GM18498 (cell line): ENCODE data around the gene CLASRP.

ENCODE experiments used
- ATAC-seq: cut with Tn5 transposase; IDR thresholded peaks from one replicate; pipeline ENCODE4 v1.9.1; 2021; ENCODE audit warnings: mild to moderate bottlenecking, moderate library complexity; ENCODE audit not compliant: unreplicated experiment

CLASRP gene

DNA sequence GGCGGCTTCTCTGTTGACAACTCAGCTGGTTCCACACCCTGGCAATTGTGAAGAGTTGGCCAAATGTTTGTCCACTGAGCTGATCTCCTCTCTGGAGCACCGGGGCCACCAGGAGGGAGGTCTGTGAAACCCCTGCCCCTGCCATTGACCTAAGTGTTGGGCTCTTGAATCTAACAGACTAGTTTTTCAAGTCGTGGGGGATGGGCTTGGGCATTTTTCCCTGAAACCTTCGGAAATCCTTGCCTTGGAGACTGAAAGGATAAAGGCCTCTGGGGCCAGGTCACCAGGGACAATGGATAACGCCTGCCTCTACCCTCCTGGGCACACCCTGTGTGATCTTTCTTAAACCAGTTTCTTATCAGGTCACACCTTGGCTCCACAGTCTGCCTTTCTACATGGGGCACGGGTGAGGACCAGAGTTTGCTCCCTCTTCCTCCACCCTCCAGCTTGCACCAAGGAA lies 41.1 kb downstream of the CLASRP start:
- no peak for ATAC-seq

DNA sequence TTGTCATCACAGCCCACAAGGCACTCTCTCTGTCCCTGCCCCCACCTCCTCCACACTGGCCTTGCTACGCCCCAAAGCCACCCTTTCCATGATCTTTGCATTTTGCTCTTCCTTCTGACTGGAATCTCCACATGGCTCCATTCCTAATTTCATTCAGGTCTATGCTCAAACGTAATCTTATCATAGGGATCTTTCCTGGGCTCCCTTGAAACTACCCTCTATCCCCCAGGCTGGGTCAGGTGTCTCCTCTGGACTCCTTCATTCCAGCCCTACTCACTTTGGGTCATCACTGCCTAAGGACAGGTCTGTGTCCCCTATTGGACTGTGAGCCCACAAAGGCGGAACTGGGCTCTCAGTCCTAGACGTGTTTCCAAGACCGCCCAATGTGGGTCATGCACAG lies 43.3 kb downstream of the CLASRP start:
- no peak for ATAC-seq

DNA sequence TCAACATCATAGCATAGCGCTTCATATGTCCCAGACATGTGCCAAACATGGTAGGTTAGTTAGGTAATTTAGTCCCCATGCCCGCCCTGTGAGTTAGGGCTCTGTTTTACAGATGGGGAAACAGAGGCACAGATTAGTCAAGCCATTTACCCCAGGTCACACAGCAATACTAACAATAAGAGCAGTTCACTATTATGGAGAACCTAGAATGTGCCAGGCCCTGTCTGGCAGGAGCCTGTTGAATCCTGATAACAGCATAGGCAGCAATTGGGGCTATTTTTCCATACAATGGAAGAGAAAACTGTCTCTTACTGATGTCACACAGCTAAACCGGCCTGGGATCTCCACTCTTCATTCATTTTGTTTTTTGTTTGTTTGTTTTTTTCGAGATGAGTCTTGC lies 47.6 kb downstream of the CLASRP start:
- ATAC-seq = no peak

DNA sequence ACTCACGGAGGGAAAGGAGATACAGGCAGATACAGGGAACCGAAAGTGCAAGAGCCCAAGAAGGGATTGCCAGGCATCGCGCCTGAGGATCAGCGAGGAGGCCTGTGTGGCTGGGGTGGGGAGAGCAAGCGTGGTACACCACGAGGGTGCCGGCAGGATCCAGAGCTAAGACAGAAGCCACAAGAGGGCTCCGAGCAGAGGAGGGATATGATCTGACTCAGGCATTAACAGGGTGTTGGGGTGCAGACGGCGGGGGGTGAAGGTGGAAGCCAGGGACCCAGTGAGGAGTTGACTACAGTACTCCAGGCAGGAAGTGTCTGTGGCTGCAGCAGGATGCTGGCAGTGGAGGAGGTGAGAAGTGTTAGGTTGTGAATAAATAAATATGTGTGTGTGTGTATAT lies 48.7 kb downstream of the CLASRP start:
- no peak for ATAC-seq

DNA sequence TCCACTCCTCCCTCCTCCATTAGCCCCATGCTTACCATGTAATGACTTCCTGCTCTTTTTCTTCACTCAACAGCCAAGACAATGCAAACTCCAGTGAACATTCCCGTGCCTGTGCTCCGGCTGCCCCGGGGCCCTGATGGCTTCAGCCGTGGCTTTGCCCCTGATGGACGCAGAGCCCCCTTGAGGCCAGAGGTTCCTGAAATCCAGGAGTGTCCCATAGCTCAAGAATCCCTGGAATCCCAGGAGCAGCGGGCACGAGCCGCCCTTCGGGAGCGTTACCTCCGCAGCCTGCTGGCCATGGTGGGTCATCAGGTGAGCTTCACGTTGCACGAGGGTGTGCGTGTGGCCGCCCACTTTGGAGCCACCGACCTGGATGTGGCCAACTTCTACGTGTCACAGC lies 51.2 kb downstream of the CLASRP start:
- ATAC-seq = no peak

DNA sequence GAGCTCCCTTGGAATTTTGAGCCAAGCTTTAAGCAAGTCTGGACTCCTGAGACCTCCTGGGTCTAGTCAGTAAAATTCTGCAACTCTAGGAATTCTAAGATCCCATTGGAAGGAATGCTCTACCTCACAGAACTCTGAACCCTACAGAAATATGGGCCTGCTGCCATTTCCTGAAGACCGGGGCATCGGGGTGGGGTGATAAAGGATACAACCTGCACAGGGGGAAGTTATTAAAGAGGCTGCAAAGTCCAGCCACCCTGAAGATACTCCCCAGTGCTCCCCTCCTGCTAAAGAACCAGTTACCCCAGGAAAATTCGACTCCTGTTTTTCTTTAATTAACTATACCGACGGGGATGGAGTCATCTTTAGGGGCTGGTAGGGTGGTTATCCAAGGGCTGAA lies 51.8 kb downstream of the CLASRP start:
- ATAC-seq = no peak

DNA sequence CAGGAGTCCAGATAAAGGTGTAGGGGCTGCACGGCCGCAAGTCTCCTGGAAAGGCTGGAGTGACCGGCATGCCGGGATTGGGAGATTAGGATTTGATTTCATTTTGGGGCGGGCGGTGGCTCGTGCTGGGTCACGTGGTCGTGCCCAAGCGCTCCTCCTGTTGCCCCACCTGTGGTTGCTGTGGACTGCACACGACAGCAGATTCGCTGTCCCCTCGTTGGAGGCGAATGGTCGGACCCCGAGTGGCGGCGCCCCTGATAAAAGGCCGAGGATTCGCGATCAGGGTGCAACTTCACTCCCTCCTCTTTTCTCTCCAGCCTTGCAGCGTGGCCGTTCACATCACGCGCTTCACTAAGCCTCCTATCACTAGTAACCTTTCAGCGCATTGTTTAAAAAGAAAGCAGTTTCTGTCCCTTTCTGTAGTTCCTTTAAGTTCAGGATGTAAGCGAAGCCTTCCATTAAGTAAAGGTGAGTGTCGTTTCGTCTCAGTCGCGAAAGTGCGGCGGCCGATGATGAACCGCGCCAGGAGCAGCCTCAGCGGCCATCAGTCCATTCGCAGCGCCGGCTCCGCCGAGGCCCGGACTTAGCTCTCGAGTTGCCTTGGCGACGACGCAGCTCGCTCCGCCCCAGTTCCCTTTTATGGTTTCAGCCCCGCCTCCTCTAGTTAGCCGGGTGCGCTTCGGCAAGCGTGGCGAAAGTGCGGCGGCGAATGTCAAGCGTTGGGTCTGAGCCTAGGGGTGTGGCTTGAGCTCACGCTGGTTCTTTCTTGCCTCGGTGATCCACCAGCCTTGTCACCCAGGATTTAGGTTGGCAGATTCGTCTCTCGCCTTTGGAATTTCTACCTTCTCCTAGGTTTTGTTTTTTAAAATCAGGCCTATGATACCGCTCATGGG lies 52.4 kb downstream of the CLASRP start:
- ATAC-seq = peak; percentile 55

DNA sequence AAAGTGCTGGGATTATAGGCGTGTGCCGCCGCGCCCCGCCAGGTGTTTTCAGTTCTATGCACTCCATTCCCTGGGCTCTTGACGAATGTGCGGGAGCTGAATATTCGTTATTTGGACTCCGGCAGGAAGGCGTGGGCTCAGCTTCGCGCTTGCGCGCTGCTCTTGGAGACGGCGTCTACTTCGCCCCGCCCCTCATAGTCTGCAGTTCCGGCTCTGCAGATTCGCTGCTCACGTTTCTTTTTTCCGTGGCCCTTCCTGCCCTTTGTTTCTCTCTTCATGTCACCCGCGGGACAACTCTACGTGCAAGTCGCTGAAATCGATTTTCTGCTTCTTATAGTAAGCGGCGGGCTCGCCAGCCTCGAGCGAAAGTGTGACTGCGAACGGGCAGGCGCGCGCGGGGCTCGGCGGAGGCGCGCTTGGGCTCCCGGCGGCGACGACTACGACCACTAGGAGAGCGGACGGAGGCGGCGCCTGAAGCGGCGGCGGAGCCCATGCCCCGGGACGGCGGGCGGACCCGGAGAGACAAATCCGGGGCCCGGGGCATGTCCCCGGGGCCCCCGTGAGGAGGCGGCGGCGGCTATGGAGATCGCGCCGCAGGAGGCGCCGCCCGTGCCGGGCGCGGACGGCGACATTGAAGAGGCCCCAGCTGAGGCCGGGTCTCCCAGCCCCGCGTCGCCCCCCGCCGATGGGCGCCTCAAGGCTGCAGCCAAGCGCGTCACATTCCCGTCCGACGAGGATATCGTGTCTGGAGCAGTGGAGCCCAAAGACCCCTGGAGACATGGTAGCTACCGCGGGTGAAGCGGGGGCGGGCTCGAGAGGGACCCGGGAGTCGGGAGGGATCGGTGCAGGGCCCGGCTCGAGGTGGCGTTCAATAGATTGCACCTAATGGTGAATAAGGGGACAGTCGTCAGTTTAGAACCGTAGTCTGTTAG lies 54.2 kb downstream of the CLASRP start, which contains the start of gene PPP1R37:
TSS of gene PPP1R37 (plus strand) at position 433 of the 932 bp plus-strand sequence. CDS start at position 580, 147 bp downstream.
- peak; percentile 59 for ATAC-seq

DNA sequence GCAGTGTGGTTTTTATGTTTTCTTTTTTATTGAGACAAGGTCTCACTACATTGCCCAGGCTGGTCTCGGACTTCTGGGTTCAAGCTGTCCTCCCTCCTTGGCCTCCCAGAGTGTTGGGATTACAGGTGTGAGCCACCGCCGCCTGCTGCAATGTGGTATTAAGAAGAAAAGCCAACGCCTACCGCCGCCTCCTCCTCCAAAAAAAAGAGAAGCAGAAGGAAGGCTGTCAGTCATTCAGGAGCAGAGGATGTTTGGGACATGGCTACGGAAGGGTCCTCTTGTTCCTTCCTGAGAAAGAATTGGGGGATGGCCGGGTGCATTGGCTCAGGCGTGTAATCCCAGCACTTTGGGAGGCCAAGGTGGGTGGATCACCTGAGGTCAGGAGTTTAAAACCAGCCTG lies 55.3 kb downstream of the CLASRP start:
- no peak for ATAC-seq

DNA sequence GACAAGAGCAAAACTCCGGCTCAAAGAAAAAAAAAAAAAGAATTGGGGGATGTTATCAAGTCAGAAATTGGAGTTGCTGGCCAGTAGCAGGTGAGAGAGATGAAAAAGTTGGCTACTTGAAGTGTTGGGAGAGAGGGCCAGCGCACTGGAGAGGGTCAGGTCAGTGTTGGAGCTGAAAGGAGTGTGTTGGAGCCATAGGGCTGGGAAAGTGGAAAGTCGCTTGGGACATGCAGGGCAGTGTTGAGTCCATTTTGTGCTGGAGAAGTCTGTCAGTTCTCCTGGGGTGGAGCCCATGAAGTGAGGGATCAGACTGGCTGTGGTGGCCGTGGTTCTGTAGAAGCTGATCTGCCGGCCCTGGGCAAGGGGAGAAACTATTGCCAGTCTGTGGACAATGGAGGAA lies 55.9 kb downstream of the CLASRP start:
- no peak for ATAC-seq

DNA sequence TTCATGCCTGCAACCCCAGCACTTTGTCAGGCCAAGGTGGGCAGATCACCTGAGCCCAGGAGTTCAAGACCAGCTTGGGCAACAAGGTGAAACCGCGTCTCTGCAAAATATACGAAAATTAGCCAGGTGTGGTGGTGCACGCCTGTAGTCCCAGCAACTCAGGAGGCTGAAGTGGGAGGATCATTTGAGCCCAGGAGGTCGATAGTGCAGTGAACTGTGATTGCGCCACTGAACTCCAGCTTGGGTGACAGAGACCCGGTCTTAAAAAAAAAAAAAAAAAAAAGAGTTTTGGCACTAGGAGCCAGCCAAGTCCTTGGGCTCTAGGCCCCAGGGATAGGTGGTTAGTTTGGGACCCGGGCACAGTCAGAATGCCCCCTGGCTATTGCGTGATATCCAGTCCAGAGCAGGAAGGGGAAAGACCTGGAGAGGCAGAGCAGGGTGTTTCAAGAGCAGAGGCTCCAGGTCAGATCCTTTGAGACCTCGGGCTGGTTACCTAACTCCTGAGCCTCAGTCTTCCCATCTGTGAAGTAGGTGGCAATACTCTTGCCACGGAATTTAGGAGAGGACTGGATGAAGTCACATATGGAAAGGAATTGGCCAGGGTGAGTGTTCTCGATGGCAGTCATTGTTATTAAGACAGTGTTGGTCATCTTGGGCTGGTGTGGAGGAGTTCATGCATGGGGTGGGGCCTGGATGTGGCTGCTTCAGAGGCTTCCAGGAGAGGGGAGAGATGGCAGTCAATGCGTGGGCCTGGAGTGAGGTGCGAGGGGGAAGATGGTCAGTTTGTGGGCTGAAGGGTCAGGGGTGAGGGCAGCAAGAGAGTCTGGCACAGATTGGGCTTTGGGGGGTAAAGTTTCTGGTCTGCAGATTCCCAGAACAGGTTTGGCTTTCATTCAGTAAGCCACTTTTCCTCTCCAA lies 56.9 kb downstream of the CLASRP start:
- no peak for ATAC-seq

DNA sequence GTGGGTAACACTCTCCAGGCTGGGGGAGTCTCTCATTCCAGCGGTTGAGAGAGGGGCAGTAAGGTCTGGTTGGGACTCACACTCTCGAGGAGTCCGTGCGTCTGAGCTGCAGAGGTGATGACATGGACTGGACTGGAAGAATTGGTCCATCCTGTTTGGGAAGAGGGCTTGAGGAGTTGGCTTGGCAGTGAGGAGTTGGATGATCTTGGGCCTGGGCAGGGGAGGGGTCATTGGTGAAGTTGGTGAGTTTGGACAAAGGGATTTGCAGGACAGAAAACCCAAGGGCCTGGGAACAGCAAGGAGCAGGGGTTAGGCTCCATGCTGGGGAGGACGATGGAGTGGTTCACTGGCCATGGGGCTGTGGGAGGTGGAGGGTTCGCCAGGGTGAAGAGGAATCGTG lies 57.9 kb downstream of the CLASRP start:
- ATAC-seq = no peak

DNA sequence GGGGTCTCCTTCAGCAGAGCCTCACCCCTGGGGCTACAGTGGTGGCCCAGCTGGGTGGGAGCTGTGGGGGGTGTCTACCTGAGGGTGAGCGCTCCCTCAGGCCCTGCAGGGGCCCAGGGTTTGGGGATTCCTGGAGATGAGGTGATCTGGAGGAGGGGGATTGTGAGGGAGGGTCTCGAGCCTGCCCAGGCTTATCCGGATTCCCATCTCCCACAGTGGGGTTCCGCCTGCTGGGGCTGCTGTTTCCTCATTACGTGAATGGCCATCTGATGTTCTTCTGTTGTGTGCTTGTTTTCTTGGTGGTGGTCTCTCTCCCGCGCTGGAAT lies 58.6 kb downstream of the CLASRP start:
- ATAC-seq = no peak

DNA sequence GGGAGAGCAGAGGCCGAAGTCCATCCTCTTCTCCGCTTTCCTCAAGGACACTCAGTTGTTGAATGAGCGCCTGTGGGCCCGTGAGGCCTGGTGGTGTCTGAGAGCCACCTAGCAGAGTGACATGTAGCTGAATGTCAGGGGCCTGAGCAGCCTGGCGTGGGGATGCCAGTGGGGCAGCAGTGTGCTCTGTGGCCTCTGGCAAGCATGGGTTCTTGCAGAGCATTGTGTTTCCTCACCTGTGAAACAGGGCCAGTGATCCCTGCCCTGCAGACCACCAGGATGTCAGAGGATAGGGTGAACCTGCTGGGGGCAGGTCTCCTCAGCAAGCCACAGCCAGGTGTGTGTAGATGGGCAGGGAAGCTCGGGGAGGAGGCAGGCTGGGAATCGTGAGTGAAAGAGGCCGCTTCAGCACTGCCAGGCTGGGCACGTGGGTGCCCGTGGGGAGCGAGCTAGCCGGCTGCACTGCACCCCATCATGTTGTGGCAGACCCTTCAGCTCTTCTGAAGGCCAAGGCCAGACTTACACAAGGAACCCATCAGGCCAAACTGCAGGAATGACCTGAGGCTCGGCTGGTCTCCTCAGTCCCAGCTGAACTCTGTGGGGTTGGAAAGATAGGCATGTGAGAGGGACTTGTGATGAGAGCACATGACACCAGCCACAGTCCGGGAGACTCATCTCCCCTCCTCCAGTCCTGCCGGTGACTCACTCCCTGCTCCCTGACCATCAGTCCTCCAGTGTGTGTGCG lies 59.1 kb downstream of the CLASRP start:
- ATAC-seq = no peak

DNA sequence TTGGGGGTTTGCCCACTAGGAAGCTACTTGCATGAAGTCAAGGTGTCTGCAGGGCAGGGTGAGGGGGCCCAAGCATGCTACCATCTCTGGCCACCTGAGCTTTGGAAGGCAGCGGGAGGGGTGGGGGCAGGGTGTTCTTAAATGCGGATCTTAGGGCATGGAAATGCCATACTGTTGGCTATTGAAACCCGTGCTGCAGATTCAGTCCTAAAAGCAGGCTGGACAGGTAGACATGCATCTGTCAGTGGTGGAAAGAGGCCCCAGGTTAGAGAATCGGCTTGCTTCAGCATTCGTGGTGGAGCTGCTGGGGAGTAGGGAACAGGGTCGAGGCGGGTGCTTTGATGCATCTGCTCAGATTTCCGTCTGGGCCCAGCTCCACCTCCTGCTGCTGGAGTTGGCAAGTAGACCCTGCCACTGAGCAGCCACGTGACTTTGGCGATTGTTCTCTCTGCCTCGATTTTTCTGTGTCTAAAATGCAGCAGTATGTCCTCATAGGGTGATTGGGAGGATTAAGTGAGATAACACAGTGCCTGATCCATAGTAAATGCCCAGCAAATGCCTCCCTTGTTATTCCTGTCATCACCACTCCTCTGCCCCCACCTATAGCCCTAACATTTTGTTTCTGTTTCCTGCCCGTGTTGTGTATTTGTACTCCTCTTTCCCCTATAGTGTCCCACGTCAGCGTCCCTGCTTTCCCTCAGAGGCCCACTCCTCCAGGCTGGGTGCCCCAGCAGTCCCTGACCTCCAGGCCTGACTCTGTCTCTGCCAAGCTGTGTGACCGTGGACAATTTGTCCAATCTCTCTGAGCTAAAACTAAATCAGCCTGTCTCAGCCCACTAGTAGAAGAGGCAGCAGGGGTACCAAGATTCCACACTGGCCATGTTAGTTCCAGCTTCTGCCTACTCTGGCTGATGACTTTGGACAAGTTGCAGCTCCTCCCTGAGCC lies 59.9 kb downstream of the CLASRP start:
- no peak for ATAC-seq

DNA sequence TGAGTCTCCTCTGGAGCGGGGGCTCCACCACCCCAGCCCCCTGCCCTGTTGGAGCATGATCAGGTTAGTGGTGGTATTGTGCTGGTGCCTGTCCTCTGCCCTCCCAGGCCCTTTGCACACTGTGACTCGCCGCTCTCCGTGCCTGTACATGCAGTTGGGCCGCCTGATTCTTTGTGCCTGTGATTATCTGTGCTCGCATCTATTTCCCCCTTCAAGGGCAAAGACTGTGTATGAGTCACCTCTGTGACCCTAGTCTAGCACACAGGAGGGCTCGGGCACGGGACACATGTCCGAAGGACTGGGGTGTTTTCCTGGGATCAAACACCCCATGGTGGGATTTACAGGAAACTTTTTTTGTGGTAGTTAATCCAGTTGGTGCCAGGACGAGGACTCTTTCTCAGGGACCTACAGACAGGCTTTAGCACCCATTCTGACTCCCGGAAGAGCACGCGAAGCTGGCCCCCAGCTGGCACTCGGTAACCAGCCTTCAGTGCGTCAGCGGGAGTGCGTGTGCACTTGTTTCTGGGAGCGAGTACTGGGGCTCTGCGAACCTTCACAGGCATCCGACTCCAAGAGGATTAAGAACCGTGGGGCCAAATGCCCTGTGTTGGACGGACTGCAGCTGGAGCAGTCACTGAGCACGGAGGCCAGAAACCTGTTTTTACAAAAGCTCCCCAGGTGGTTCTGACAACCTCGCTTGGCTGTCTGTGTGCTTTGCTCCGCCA lies 60.8 kb downstream of the CLASRP start:
- no peak for ATAC-seq

DNA sequence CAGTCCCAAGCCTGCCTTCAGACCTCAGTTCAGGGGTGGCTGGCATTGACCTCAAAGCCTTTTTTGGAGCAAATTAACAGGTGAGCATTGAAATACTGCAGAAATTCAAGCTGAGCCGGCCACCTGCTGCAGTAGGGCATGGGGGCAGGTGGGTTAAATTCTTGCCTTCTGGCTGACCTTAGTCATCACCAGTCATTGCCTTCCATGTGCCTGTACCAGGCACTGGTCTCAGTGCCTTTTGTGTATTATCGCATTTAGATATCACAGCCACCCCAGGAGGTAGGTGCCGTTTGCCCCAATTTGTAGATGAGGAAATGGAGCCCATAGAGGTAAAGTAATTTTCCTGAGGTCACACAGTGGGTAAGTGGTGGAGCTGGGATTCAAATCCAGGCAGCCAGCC lies 61.4 kb downstream of the CLASRP start:
- ATAC-seq = no peak

DNA sequence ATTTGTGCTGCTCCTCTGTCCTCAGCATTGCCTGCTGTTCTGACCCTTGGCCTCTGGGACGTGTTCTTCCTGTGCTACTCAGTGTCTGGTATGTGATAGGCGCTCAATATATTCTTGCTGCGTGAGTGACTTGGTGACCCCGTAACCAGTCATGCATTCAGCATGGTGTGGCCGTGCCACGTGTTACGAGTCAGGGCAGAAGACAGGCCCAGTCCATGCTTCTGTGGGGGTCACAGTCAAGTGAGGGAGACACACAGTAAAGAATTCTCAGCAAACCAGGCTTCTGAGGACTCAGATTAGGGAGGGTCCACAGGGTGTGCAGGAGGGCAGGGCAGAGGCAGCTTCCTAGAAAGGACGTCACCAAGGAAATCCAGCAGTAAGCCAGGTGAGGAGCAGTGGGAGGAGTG lies 62.0 kb downstream of the CLASRP start:
- no peak for ATAC-seq
